ENCODE data around the gene VAC14.

DNA sequence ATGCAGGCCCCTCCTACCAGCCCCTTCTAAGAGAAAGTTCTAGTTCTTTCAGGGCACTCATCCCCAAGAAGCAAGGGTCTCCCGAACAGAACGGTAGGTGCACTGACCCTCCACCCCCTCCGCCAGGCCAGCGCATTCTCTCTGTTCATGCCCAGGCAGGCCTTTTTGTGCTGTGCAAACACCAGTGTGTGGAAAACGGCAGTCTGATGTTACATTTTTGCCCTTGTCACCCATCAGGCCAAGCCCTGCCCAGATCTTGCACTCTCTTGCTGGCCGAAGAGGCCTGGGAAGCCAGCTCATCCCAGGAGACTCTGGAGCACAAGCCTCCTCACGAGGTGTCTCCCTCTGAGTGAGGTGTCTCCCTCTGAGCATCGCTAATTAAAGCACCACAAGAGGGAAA lies 99.0 kb downstream of the VAC14 start:
- no peak for TF ChIP-seq CTCF (conservative IDR thresholded peaks at IDR 0.05; ENCODE audit: low read depth in 2 of 2)
- no peak for TF ChIP-seq CREB1 (CRISPR knock-in tag; IDR thresholded peaks at IDR 0.05; ENCODE audit: low read depth)
- no peak for TF ChIP-seq REST (IDR thresholded peaks at IDR 0.05; ENCODE audit: unreplicated experiment)
- TF ChIP-seq, protein P1, sequence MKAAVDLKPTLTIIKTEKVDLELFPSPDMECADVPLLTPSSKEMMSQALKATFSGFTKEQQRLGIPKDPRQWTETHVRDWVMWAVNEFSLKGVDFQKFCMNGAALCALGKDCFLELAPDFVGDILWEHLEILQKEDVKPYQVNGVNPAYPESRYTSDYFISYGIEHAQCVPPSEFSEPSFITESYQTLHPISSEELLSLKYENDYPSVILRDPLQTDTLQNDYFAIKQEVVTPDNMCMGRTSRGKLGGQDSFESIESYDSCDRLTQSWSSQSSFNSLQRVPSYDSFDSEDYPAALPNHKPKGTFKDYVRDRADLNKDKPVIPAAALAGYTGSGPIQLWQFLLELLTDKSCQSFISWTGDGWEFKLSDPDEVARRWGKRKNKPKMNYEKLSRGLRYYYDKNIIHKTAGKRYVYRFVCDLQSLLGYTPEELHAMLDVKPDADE (IDR thresholded peaks at IDR 0.05) = no peak
- TF ChIP-seq ZNF331 (CRISPR knock-in tag; IDR thresholded peaks at IDR 0.05; ENCODE audit: low read depth) = no peak
- no peak for TF ChIP-seq POLR2AphosphoS5 (IDR thresholded peaks at IDR 0.05; ENCODE audit: low read depth)

All from GM23338 (cell line).